Adrenal gland (tissue), 5 donors: ENCODE results near the gene TMEM120B.

Experiments
- POLR2A ChIP-seq, 2 donors: fragments of 450-650 bp; IDR thresholded peaks; one replicate each; pipeline ENCODE4 v1.6.1; 2017; ENCODE audit warnings: antibody characterized with exemption in 2 of 2, mild to moderate bottlenecking in 2 of 2, moderate library complexity in 1 of 2
- TF ChIP-seq, protein P1 (sequence below), 6 experiments: fragments of 450-650 bp in 4 of 6; fragments of 200-600 bp in 2 of 6; sonication (generic) in 1 of 6; IDR thresholded peaks; 1 replicate in 5 of 6; 2 replicates in 1 of 6; pipeline versions ENCODE4 v1.5.1 to v1.8.0; 2016 to 2021; ENCODE audit warnings: antibody characterized with exemption in 6 of 6, mild to moderate bottlenecking in 2 of 6, moderate library complexity in 1 of 6
- donor health status: DM: no; HTN: no; CAD: no.

DNA sequence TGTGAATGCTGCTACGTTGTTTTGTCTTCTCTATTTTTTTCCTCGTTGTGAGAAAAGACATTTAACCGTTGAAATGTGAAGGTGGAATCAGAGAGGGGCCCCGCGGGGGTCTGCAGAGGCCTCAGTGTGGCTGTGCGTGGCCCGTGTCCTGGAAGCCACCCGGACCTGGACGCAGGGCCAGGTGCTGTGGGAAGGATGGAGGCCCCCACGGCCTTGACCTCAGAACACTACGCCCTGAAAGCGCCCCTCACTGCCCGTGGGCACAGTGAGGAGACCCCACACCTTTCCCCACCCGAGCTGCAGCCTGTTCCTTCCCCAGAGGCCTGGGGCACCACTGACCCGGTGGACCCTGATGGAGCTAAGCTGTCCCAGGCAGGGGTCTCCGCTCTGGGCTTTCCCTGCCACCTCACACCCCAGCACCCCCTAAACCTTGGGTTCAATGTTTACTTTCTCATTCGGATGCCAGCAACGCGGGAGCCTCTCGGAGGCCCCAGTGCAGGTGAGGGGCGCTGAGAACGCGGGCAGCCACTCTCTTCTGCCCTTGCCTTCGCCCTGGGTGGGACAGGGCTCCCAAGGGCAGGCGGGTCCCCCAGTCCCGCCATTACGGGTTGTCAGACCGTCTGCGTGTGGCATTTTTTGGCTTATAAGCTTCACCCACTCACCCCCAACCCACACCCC is 118.2 kb downstream of the TMEM120B start:
- TF ChIP-seq, protein P1, sequence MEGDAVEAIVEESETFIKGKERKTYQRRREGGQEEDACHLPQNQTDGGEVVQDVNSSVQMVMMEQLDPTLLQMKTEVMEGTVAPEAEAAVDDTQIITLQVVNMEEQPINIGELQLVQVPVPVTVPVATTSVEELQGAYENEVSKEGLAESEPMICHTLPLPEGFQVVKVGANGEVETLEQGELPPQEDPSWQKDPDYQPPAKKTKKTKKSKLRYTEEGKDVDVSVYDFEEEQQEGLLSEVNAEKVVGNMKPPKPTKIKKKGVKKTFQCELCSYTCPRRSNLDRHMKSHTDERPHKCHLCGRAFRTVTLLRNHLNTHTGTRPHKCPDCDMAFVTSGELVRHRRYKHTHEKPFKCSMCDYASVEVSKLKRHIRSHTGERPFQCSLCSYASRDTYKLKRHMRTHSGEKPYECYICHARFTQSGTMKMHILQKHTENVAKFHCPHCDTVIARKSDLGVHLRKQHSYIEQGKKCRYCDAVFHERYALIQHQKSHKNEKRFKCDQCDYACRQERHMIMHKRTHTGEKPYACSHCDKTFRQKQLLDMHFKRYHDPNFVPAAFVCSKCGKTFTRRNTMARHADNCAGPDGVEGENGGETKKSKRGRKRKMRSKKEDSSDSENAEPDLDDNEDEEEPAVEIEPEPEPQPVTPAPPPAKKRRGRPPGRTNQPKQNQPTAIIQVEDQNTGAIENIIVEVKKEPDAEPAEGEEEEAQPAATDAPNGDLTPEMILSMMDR (IDR thresholded peaks at IDR 0.05), result no peak
- no peak for TF ChIP-seq POLR2A (IDR thresholded peaks at IDR 0.05)
